Spleen (tissue), 11 donors: ENCODE data around the gene GNRH2. TPM values are rescaled to one million over a fixed set of nuclear protein-coding genes. Genes with fewer than 3 reads are reported as not detected.

Source experiments
- DNase-seq: peaks from one replicate; pipeline ENCODE4 v3.0.0-alpha.2; 2020
- H3K27ac ChIP-seq, 8 donors: fragments of 200-600 bp; sonication (generic) in 7 of 8; 1 replicate in 4 of 8; 2 replicates in 4 of 8; pipeline versions ENCODE4 v1.5.0 to v1.8.0; 2016 to 2021; ENCODE audit warnings: inconsistent platforms in 4 of 8, mild to moderate bottlenecking in 4 of 8, moderate library complexity in 1 of 8
- H3K27me3 ChIP-seq, 7 donors: fragments of 200-600 bp; sonication (generic) in 6 of 7; replicated peaks in 1 of 7; 1 replicate in 4 of 7; 2 replicates in 3 of 7; pipeline versions ENCODE4 v1.5.0 to v1.8.0; 2016 to 2021; ENCODE audit warnings: inconsistent platforms in 3 of 7, mild to moderate bottlenecking in 1 of 7
- H3K36me3 ChIP-seq, 6 donors: fragments of 200-600 bp; sonication (generic) in 5 of 6; 1 replicate in 4 of 6; 2 replicates in 2 of 6; pipeline versions ENCODE4 v1.5.0 to v1.8.0; 2016 to 2021; ENCODE audit warnings: inconsistent platforms in 2 of 6
- H3K4me1 ChIP-seq, 6 donors: fragments of 200-600 bp; sonication (generic) in 5 of 6; 1 replicate in 3 of 6; 2 replicates in 3 of 6; pipeline versions ENCODE4 v1.5.0 to v1.8.0; 2016 to 2021; ENCODE audit warnings: inconsistent platforms in 3 of 6
- H3K4me3 ChIP-seq, 8 donors: fragments of 200-600 bp; sonication (generic) in 7 of 8; 1 replicate in 4 of 8; 2 replicates in 4 of 8; pipeline versions ENCODE4 v1.5.0 to v1.8.0; 2016 to 2021; ENCODE audit warnings: inconsistent platforms in 4 of 8, mild to moderate bottlenecking in 4 of 8, moderate library complexity in 2 of 8
- H3K9me3 ChIP-seq, 8 donors: fragments of 200-600 bp; sonication (generic) in 7 of 8; 1 replicate in 4 of 8; 2 replicates in 4 of 8; pipeline versions ENCODE4 v1.5.0 to v1.8.0; 2016 to 2021; ENCODE audit warnings: inconsistent platforms in 4 of 8
- POLR2A ChIP-seq, 3 donors: fragments of 450-650 bp; IDR thresholded peaks; one replicate each; pipeline ENCODE4 v1.5.1; 2017; ENCODE audit warnings: antibody characterized with exemption in 3 of 3, mild to moderate bottlenecking in 1 of 3
- POLR2AphosphoS5 ChIP-seq, 3 donors: sonication (generic); formaldehyde crosslinking; IDR thresholded peaks; one replicate each; pipeline ENCODE4 v1.5.1; 2017; ENCODE audit warnings: antibody characterized with exemption in 3 of 3
- WGBS, 5 donors: extraction: QIAGEN DNeasy Blood & Tissue Kit in 3 of 5; methylation state at CpG; one replicate each; pipeline versions ENCODE4 v1.1.5 to v1.1.7; 2013 to 2018; 5-methylcytosine and 5-hydroxymethylcytosine counted together
- intact Hi-C: fragments of 100-400 bp; cut with DNase I; formaldehyde crosslinking; loops from one replicate; pipeline ENCODE4 v1.15.0; 2023; ENCODE audit warnings: low total_unique reads
- polyA plus RNA-seq, 3 donors: library from polyadenylated mRNA; stranded (reverse); fragments of 200-250 nt; gene quantifications; one replicate each; pipeline ENCODE4 v1.2.1, GENCODE V29; 2013
- total RNA-seq, 7 donors: library from RNA; depleted of rRNA in 3 of 7; stranded (reverse); fragments of >200 nt in 3 of 7; fragmentation: NEBNext Ultra II Directional in 4 of 7; extraction: Animal tissue kit (Norgen Biotek cat#: 25700) in 4 of 7; gene quantifications; one replicate each; pipeline versions ENCODE4 v1.1.0 to v1.2.1, GENCODE V29; 2016 to 2021
- TF ChIP-seq, protein P1 (sequence below), 11 experiments: fragments of 200-600 bp in 7 of 11; fragments of 450-650 bp in 4 of 11; sonication (generic) in 4 of 11; IDR thresholded peaks in 8 of 11; conservative IDR thresholded peaks in 3 of 11; 1 replicate in 7 of 11; 2 replicates in 4 of 11; pipeline versions ENCODE4 v1.4.0 to v1.8.0; 2016 to 2021; ENCODE audit warnings: antibody characterized with exemption in 11 of 11, inconsistent platforms in 4 of 11, mild to moderate bottlenecking in 1 of 11
- donor health status: healthy with polysubstance abuse.
- donor health status: DM: no; HTN: no; CAD: no; lungs with moderate emphysema.
- donor health status: DM: no; HTN: no; CAD: no.
- donor health status: Bipolar disorder and iron deficiency.
- donor health status: healthy.
- donor health status: DM: no; HTN: no; CAD: no.
- donor health status: DM: yes; HTN: yes; CAD: no.

The GNRH2 gene
- total and polyA plus RNA-seq, 10 donors = 0.70 to 1.7 (median 1.0) TPM; not detected in 6

DNA sequence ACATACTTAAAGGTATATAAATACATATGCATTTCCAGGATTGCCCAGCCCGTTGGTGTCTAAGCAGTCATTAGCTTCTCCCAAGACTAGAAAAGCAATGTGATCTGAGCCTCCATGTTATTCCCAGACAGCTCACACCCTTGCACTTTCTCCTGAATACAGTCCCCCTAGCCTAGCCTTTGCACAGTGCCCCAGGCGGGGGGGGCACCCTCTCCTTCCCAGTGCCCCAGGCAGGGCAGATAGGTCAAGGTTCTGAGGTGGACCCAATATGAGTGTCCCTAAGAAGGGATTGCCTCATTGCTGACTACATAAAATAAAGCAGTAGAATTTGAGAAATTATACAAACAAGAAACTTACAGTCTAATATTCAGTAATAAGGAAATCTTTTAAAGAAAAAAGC, 15.4 kb upstream of the GNRH2 start:
- peaks cover 0 to 100% (median 70%) of the 10 kb centered on the region in 6 donors for H3K36me3 ChIP-seq

GRCh38 chr20:3031524-3032147, 11.8 kb upstream of the GNRH2 start:
- 85 to 95% (median 91%) methylated on average over 3 of the region's 3 CpGs for whole genome bisulfite sequencing, 5 donors
- intact Hi-C loops = no loop called here
- H3K9me3 ChIP-seq = no peaks in the 10 kb centered on the region
- no peak for DNase-seq
- H3K36me3 ChIP-seq = peaks cover 0 to 100% (median 56%) of the 10 kb centered on the region in 6 donors
- no peaks in the 10 kb centered on the region for H3K27me3 ChIP-seq
- no peak overlapping the region for H3K27ac ChIP-seq
- no peak overlapping the region for H3K4me3 ChIP-seq
- no peaks in the 10 kb centered on the region for H3K4me1 ChIP-seq
- TF ChIP-seq POLR2AphosphoS5 (IDR thresholded peaks at IDR 0.05) (no peak), POLR2A (IDR thresholded peaks at IDR 0.05) (no peak)
- TF ChIP-seq, protein P1, sequence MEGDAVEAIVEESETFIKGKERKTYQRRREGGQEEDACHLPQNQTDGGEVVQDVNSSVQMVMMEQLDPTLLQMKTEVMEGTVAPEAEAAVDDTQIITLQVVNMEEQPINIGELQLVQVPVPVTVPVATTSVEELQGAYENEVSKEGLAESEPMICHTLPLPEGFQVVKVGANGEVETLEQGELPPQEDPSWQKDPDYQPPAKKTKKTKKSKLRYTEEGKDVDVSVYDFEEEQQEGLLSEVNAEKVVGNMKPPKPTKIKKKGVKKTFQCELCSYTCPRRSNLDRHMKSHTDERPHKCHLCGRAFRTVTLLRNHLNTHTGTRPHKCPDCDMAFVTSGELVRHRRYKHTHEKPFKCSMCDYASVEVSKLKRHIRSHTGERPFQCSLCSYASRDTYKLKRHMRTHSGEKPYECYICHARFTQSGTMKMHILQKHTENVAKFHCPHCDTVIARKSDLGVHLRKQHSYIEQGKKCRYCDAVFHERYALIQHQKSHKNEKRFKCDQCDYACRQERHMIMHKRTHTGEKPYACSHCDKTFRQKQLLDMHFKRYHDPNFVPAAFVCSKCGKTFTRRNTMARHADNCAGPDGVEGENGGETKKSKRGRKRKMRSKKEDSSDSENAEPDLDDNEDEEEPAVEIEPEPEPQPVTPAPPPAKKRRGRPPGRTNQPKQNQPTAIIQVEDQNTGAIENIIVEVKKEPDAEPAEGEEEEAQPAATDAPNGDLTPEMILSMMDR (IDR thresholded peaks at IDR 0.05 in 8 of 11, conservative IDR thresholded peaks at IDR 0.05 in 3 of 11) = no peak

More for the DNA sequence above, 15.4 kb upstream of the GNRH2 start:
- Histone ChIP-seq H3K4me1 (no peaks in the 10 kb centered on the region), H3K27ac (no peak overlapping the region), H3K9me3 (no peaks in the 10 kb centered on the region), H3K27me3 (no peaks in the 10 kb centered on the region), H3K4me3 (no peak overlapping the region)
- intact Hi-C loops = no loop called here
- 75 to 89% (median 78%) methylated on average over 2 of the region's 2 CpGs for WGBS, 5 donors
- peak; percentile 7 for DNase-seq
- TF ChIP-seq POLR2AphosphoS5 (IDR thresholded peaks at IDR 0.05) (no peak), POLR2A (IDR thresholded peaks at IDR 0.05) (no peak)
- TF ChIP-seq, protein P1 (IDR thresholded peaks at IDR 0.05 in 8 of 11, conservative IDR thresholded peaks at IDR 0.05 in 3 of 11) = no peak

GRCh38 chr20:3032624-3033023, 10.8 kb upstream of the GNRH2 start:
- intact Hi-C loops = no loop called here
- no peaks in the 10 kb centered on the region for H3K9me3 ChIP-seq
- H3K27ac ChIP-seq = no peak overlapping the region
- H3K4me3 ChIP-seq = no peak overlapping the region
- H3K36me3 ChIP-seq = peaks cover 0 to 100% (median 56%) of the 10 kb centered on the region in 6 donors
- H3K4me1 ChIP-seq = no peaks in the 10 kb centered on the region
- TF ChIP-seq, protein P1 (IDR thresholded peaks at IDR 0.05 in 8 of 11, conservative IDR thresholded peaks at IDR 0.05 in 3 of 11) = no peak
- TF ChIP-seq POLR2AphosphoS5 (IDR thresholded peaks at IDR 0.05) = no peak
- no peak for TF ChIP-seq POLR2A (IDR thresholded peaks at IDR 0.05)
- no peaks in the 10 kb centered on the region for H3K27me3 ChIP-seq
- DNase-seq = peak; percentile 9
- 94 to 96% (median 96%) methylated on average over 8 of the region's 8 CpGs for WGBS, 5 donors

DNA sequence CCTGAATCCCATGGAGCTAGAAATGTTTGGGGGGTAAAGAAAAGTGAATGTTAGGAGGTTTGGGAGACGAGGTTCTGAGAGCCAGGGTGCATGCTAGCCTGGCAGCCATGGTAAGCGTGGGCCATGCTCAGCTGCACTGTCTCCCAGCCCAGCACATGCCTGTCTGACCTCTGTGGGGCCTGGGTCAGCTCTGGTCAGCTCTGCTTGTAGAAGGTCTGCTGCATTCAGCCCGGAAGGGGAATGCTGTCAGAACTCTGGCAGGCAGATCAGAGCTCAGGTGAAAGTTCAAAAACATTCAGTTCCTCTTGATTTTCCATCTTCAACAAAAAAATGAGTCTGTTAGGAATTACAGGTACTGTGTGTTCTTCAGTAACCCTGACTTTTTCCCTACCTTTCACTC, 5.8 kb upstream of the GNRH2 start:
- TF ChIP-seq POLR2AphosphoS5 (IDR thresholded peaks at IDR 0.05) (no peak), POLR2A (IDR thresholded peaks at IDR 0.05) (no peak)
- TF ChIP-seq, protein P1 (IDR thresholded peaks at IDR 0.05 in 8 of 11, conservative IDR thresholded peaks at IDR 0.05 in 3 of 11) = no peak
- Histone ChIP-seq H3K36me3 (peaks cover 0 to 90% (median 58%) of the 10 kb centered on the region in 6 donors), H3K27ac (no peak overlapping the region), H3K27me3 (no peaks in the 10 kb centered on the region), H3K9me3 (no peaks in the 10 kb centered on the region), H3K4me1 (peaks cover 0 to 9% (median 0%) of the 10 kb centered on the region in 6 donors), H3K4me3 (no peak overlapping the region)
- peak; percentile 62 for DNase-seq
- intact Hi-C loops = no loop called here
- 90 to 96% (median 94%) methylated on average over 3 of the region's 3 CpGs for WGBS, 5 donors
